Astrocyte (in vitro differentiated cells and primary cell): ENCODE measurements around the gene CARD14. TPM values are rescaled to one million over a fixed set of nuclear protein-coding genes. Genes with fewer than 3 reads are reported as not detected.
"Not testable (repeated sequence)": the region's sequence is repeated elsewhere in the genome, so short reads cannot be mapped to it uniquely, and the experiment has no call there.

Experiments used
- DNase-seq: peaks from one replicate; pipeline ENCODE4 v3.0.0-alpha.2; 2010; ENCODE audit warnings: low read depth
- FAIRE-seq: peaks from 2 replicates; lab custom pipeline; 2011; peaks lifted over from hg19 to GRCh38; lab: Jason Lieb, UNC
- H2AFZ ChIP-seq: 2 replicates; pipeline ENCODE4 v1.6.0; 2012; ENCODE audit warnings: low read depth, low read length, inconsistent platforms
- H3K27ac ChIP-seq: 2 replicates; pipeline ENCODE4 v1.5.1; 2011; ENCODE audit warnings: low read depth, low read length, inconsistent platforms
- H3K27me3 ChIP-seq: 2 replicates; pipeline ENCODE4 v1.6.0; 2011; ENCODE audit warnings: low read length, inconsistent platforms; ENCODE audit not compliant: insufficient read depth
- H3K36me3 ChIP-seq: 2 replicates; pipeline ENCODE4 v1.5.1; 2011; ENCODE audit warnings: low read length, inconsistent platforms; ENCODE audit not compliant: insufficient read depth
- H3K4me1 ChIP-seq: 2 replicates; pipeline ENCODE4 v1.5.1; 2011; ENCODE audit warnings: low read length, inconsistent platforms; ENCODE audit not compliant: insufficient read depth
- H3K4me2 ChIP-seq: 2 replicates; pipeline ENCODE4 v1.6.0; 2012; ENCODE audit warnings: low read length, inconsistent platforms
- H3K4me3 ChIP-seq: 2 replicates; pipeline ENCODE4 v1.5.1; 2011; ENCODE audit warnings: low read depth, mild to moderate bottlenecking, low read length, inconsistent platforms; ENCODE audit not compliant: insufficient read depth
- H3K79me2 ChIP-seq: 2 replicates; pipeline ENCODE4 v1.6.0; 2012; ENCODE audit warnings: mild to moderate bottlenecking, low read length, inconsistent platforms; ENCODE audit not compliant: insufficient read depth
- H3K9ac ChIP-seq: 2 replicates; pipeline ENCODE4 v1.6.0; 2012; ENCODE audit warnings: mild to moderate bottlenecking, low read length, inconsistent platforms
- H3K9me3 ChIP-seq: 2 replicates; pipeline ENCODE4 v1.5.1; 2012; ENCODE audit warnings: low read depth, mild to moderate bottlenecking, low read length, inconsistent platforms; ENCODE audit not compliant: insufficient read depth
- H4K20me1 ChIP-seq: 2 replicates; pipeline ENCODE4 v1.6.0; 2012; ENCODE audit warnings: low read length, inconsistent platforms; ENCODE audit not compliant: insufficient read depth
- H3K27ac Mint-ChIP-seq: one replicate; pipeline ENCODE4 v1.8.0; 2021; ENCODE audit warnings: mild to moderate bottlenecking, mixed read lengths; ENCODE audit not compliant: unreplicated experiment
- H3K27me3 Mint-ChIP-seq: one replicate; pipeline ENCODE4 v1.8.0; 2021; ENCODE audit warnings: low read depth, mixed read lengths; ENCODE audit not compliant: unreplicated experiment
- H3K36me3 Mint-ChIP-seq: one replicate; pipeline ENCODE4 v1.8.0; 2021; ENCODE audit warnings: low read depth, mixed read lengths; ENCODE audit not compliant: unreplicated experiment
- H3K4me1 Mint-ChIP-seq: one replicate; pipeline ENCODE4 v1.8.0; 2021; ENCODE audit warnings: low read depth, mixed read lengths; ENCODE audit not compliant: unreplicated experiment
- H3K4me3 Mint-ChIP-seq: one replicate; pipeline ENCODE4 v1.8.0; 2021; ENCODE audit warnings: mild to moderate bottlenecking, moderate library complexity, mixed read lengths; ENCODE audit not compliant: unreplicated experiment
- H3K9me3 Mint-ChIP-seq: one replicate; pipeline ENCODE4 v1.8.0; 2021; ENCODE audit warnings: mild to moderate bottlenecking, mixed read lengths; ENCODE audit not compliant: unreplicated experiment
- EZH2 ChIP-seq: IDR thresholded peaks from 2 replicates; pipeline ENCODE4 v1.6.1; 2012; ENCODE audit warnings: mild to moderate bottlenecking, low read length, inconsistent platforms; ENCODE audit not compliant: insufficient read depth
- total RNA-seq: library from RNA; stranded (reverse); gene quantifications from 2 replicates; pipeline ENCODE4 v1.2.1, GENCODE V29; 2021
- TF ChIP-seq, protein P1 (sequence below): IDR thresholded peaks from 2 replicates; pipeline ENCODE4 v1.5.1; 2011; ENCODE audit warnings: low read depth, mild to moderate bottlenecking, inconsistent platforms, low read length, moderate library complexity; ENCODE audit not compliant: insufficient read depth

CARD14 gene
- total RNA-seq, 1 donor from 2014 or later, result not detected

DNA sequence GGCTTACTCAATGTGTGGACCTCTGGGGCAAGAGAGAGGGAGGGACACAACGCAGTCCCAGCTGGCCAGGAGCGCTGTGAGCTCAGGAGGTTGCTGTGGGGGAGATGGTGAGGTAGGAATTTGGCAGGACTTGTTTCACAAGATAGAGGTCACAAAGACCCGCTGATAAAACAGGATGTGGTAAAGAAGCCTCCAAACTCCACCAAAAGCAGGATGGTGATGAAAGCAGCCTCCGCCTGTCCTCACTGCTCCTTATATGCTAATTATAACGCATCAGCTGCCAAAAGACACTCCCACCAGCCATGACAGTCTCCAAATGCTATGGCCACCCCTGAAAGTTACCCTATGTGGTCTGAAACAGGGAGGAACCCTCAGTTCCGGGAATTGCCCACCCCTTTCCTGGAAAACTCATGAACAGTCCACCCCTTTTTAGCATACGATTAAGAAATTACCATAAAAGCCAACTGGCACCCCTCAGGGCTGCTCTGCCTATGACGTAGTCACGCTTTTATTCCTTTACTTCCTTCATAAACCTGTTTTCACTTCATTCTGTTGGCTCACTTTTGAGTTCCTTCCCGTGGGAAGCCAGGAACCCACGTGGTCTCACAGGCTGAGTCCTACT, 17.6 kb upstream of the CARD14 start:
- Mint-ChIP-seq H3K36me3 (peaks cover 2% of the 10 kb centered on the region), H3K9me3 (peaks cover 9% of the 10 kb centered on the region), H3K4me1 (peaks cover 19% of the 10 kb centered on the region), H3K27me3 (no peaks in the 10 kb centered on the region), H3K4me3 (no peak overlapping the region), H3K27ac (peak overlapping the region; percentile 41)
- Histone ChIP-seq H4K20me1 (no peaks in the 10 kb centered on the region), H3K4me1 (peaks cover 14% of the 10 kb centered on the region), H3K27ac (peak overlapping the region; percentile 50), H3K9ac (no peak overlapping the region), H3K79me2 (peaks cover 10% of the 10 kb centered on the region), H3K36me3 (no peaks in the 10 kb centered on the region), H3K9me3 (peaks cover 5% of the 10 kb centered on the region), H3K4me3 (no peak overlapping the region), H3K27me3 (no peaks in the 10 kb centered on the region), H2AFZ (peak overlapping the region; percentile 3), H3K4me2 (peak overlapping the region; percentile 53)
- DNase-seq, result peak; percentile 90
- no peak for FAIRE-seq
- TF ChIP-seq EZH2, result no peak
- TF ChIP-seq, protein P1, sequence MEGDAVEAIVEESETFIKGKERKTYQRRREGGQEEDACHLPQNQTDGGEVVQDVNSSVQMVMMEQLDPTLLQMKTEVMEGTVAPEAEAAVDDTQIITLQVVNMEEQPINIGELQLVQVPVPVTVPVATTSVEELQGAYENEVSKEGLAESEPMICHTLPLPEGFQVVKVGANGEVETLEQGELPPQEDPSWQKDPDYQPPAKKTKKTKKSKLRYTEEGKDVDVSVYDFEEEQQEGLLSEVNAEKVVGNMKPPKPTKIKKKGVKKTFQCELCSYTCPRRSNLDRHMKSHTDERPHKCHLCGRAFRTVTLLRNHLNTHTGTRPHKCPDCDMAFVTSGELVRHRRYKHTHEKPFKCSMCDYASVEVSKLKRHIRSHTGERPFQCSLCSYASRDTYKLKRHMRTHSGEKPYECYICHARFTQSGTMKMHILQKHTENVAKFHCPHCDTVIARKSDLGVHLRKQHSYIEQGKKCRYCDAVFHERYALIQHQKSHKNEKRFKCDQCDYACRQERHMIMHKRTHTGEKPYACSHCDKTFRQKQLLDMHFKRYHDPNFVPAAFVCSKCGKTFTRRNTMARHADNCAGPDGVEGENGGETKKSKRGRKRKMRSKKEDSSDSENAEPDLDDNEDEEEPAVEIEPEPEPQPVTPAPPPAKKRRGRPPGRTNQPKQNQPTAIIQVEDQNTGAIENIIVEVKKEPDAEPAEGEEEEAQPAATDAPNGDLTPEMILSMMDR, result no peak

DNA sequence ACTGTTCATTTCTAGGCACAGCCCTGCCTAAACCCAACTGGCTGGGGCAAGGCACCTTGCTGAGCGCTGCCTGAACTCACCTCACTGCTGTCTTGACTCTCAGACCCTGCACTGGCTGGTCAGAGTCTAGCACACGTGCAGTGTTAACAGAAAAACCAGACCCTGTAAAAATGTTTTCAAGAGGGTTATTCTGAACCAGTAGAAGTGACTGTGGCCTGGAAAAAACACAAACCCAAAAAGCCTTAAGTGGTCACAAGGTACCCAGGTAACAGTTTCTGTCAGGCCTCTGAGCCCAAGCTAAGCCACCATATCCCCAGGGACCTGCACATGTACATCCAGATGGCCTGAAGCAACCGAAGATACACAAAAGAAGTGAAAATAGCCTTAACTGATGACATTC, 16.8 kb upstream of the CARD14 start:
- no peak overlapping the region for H3K27ac Mint-ChIP-seq
- DNase-seq (no peak), FAIRE-seq (no peak)
- Histone ChIP-seq H2AFZ (no peak overlapping the region), H3K4me2 (no peak overlapping the region), H3K27ac (no peak overlapping the region), H3K27me3 (no peaks in the 10 kb centered on the region), H3K79me2 (peaks cover 4% of the 10 kb centered on the region), H4K20me1 (no peaks in the 10 kb centered on the region), H3K36me3 (no peaks in the 10 kb centered on the region), H3K4me3 (no peak overlapping the region), H3K9ac (no peak overlapping the region), H3K4me1 (peaks cover 14% of the 10 kb centered on the region), H3K9me3 (peaks cover 5% of the 10 kb centered on the region)
- TF ChIP-seq, protein P1, result no peak
- TF ChIP-seq EZH2, result no peak
- H3K27me3 Mint-ChIP-seq, result no peaks in the 10 kb centered on the region
- H3K36me3 Mint-ChIP-seq, result peaks cover 2% of the 10 kb centered on the region
- H3K4me3 Mint-ChIP-seq, result no peak overlapping the region
- H3K9me3 Mint-ChIP-seq, result peaks cover 12% of the 10 kb centered on the region
- H3K4me1 Mint-ChIP-seq, result peaks cover 16% of the 10 kb centered on the region

DNA sequence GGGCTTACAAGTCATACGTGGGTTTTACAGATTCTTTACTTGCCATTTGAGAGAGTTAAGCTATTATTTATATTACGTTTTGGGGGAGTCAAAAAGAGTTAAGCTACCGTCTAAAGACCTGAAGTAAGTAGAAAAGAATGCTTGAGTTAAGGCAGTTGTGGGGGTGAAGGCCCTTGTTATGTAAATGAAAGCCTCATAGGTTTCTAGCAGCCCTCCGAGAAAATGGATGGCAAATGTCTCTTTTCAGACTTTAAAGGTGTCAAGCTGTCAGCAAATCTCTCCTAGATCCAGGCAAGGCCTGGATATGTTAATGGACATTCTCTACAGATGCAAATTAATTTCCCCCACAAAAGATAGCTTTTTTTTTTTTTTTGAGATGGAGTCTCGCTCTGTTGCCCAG, 15.7 kb upstream of the CARD14 start:
- H3K79me2 ChIP-seq, result no peaks in the 10 kb centered on the region
- H3K27ac ChIP-seq, result no peak overlapping the region
- TF ChIP-seq, protein P1, result no peak
- no peak for TF ChIP-seq EZH2
- DNase-seq, result no peak
- no peak overlapping the region for H3K4me3 ChIP-seq
- H4K20me1 ChIP-seq, result no peaks in the 10 kb centered on the region
- no peaks in the 10 kb centered on the region for H3K27me3 Mint-ChIP-seq
- peaks cover 2% of the 10 kb centered on the region for H3K36me3 Mint-ChIP-seq
- H3K4me3 Mint-ChIP-seq, result no peak overlapping the region
- FAIRE-seq, result no peak
- no peak overlapping the region for H3K27ac Mint-ChIP-seq
- no peaks in the 10 kb centered on the region for H3K36me3 ChIP-seq
- H3K9ac ChIP-seq, result no peak overlapping the region
- peaks cover 12% of the 10 kb centered on the region for H3K9me3 Mint-ChIP-seq
- H3K27me3 ChIP-seq, result no peaks in the 10 kb centered on the region
- peaks cover 14% of the 10 kb centered on the region for H3K4me1 ChIP-seq
- peaks cover 16% of the 10 kb centered on the region for H3K4me1 Mint-ChIP-seq
- no peak overlapping the region for H3K4me2 ChIP-seq
- no peak overlapping the region for H2AFZ ChIP-seq
- H3K9me3 ChIP-seq, result peaks cover 5% of the 10 kb centered on the region

DNA sequence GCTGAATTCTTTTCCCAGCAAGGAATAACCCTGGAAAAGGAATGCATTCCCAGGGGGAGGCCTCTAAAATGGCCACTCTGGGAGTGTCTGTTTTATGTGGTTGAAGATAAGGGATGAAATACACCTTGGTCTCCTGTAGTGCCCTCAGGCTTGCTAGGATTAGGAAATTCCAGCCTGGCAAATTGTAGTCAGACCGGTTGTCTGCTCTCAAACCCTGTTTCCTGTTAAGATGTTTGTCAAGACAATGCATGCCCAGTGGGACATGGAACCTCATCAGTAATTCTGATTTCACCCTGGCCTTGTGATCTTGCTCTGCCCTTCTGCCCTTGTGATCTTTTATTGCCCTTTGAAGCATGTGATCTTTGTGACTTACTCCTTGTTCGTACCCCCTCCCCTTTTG, 14.2 kb upstream of the CARD14 start:
- not testable (repeated sequence) for H4K20me1 ChIP-seq, H3K4me3 Mint-ChIP-seq, H3K27me3 ChIP-seq, H3K9ac ChIP-seq, DNase-seq, H3K4me2 ChIP-seq, H3K27ac ChIP-seq, H3K79me2 ChIP-seq, H3K36me3 ChIP-seq, H2AFZ ChIP-seq, H3K27me3 Mint-ChIP-seq, FAIRE-seq, H3K4me3 ChIP-seq, H3K9me3 ChIP-seq, H3K36me3 Mint-ChIP-seq
- Mint-ChIP-seq H3K9me3 (peaks cover 12% of the 10 kb centered on the region), H3K4me1 (peaks cover 17% of the 10 kb centered on the region), H3K27ac (peak overlapping the region; percentile 58)
- H3K4me1 ChIP-seq, result peaks cover 14% of the 10 kb centered on the region
